ENCODE measurements around the gene TRIM52. TPM values are rescaled to one million over a fixed set of nuclear protein-coding genes. Genes with fewer than 3 reads are reported as not detected.

Gene TRIM52
- total and polyA plus RNA-seq, 2 of the 13 experiments (the other 11 are each of a cell fraction or from before 2014, with no cell fraction given) = 7.2 to 11.6 TPM

DNA sequence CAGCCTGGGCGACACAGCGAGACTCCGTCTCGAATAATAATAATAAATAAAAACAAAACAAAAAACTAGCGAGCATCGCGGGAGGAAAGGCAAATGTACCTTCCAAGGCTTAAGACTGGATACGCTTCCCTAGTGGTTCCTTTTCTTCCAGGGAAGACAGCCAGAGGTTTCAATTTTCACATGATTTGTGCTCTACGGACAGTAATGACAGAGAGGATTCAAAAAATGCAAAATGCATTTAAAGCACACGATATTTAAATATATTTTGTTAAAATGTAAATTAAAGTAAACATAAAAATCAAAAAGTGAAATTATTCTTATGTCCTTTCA lies 42.2 kb downstream of the TRIM52 start:
- no peaks in the 10 kb centered on the region for H3K36me3 ChIP-seq (replicated peaks in 1 of 2; ENCODE audit: control insufficient read depth in 1 of 2, insufficient read depth in 2 of 2, low read length in 2 of 2)
- no peaks in the 10 kb centered on the region for H3K79me2 ChIP-seq (ENCODE audit: insufficient read depth, low read length)
- no peak for DNase-seq (ENCODE audit: low spot score)
- H4K20me1 ChIP-seq (ENCODE audit: insufficient read depth, low read length) = no peaks in the 10 kb centered on the region
- in situ Hi-C loops (cut with HindIII; ENCODE audit: extremely low pct_ligation_motif_present, low pct_unique_long_range_greater_than_20kb) = no loop called here
- intact Hi-C loops (cut with micrococcal nuclease; ENCODE audit: unreplicated experiment) = loop anchor here (1.0 kb wide), 1 partner anchor 12 kb away; no protein-coding TSS in a partner anchor
- CTCF ChIA-PET (ENCODE audit: low intra/inter-chr PET ratio, low total read pairs) = no interaction called here
- no TSS peak for BruUV-seq (replicated peaks)
- TF ChIP-seq ADNP (CRISPR knock-in tag; IDR thresholded peaks at IDR 0.05) = no peak
- no peak for TF ChIP-seq ZNF543 (CRISPR knock-in tag; IDR thresholded peaks at IDR 0.05)
- no peak for TF ChIP-seq HDAC1 (CRISPR knock-in tag; IDR thresholded peaks at IDR 0.05)
- TF ChIP-seq, protein P1, sequence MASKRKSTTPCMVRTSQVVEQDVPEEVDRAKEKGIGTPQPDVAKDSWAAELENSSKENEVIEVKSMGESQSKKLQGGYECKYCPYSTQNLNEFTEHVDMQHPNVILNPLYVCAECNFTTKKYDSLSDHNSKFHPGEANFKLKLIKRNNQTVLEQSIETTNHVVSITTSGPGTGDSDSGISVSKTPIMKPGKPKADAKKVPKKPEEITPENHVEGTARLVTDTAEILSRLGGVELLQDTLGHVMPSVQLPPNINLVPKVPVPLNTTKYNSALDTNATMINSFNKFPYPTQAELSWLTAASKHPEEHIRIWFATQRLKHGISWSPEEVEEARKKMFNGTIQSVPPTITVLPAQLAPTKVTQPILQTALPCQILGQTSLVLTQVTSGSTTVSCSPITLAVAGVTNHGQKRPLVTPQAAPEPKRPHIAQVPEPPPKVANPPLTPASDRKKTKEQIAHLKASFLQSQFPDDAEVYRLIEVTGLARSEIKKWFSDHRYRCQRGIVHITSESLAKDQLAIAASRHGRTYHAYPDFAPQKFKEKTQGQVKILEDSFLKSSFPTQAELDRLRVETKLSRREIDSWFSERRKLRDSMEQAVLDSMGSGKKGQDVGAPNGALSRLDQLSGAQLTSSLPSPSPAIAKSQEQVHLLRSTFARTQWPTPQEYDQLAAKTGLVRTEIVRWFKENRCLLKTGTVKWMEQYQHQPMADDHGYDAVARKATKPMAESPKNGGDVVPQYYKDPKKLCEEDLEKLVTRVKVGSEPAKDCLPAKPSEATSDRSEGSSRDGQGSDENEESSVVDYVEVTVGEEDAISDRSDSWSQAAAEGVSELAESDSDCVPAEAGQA (IDR thresholded peaks at IDR 0.05; ENCODE audit: low read depth) = no peak
- TF ChIP-seq, protein P1 (CRISPR knock-in tag; IDR thresholded peaks at IDR 0.05; ENCODE audit: borderline replicate concordance) = no peak
- TF ChIP-seq ZNF282 (IDR thresholded peaks at IDR 0.05; ENCODE audit: partially characterized antibody) = no peak
- TF ChIP-seq ZNF441 (CRISPR knock-in tag; IDR thresholded peaks at IDR 0.05; ENCODE audit: borderline replicate concordance) = peak; percentile 2; the same call in 1 of the 2 replicates
- TF ChIP-seq SIN3B (IDR thresholded peaks at IDR 0.05; ENCODE audit: low read length) = no peak
- TF ChIP-seq ZFP41 (CRISPR knock-in tag; IDR thresholded peaks at IDR 0.05; ENCODE audit: borderline replicate concordance) = no peak
- no peak for TF ChIP-seq MYNN (CRISPR knock-in tag; IDR thresholded peaks at IDR 0.05; ENCODE audit: low read depth)
- no peak for TF ChIP-seq ZFP90 (CRISPR knock-in tag; IDR thresholded peaks at IDR 0.05; ENCODE audit: borderline replicate concordance)
- TF ChIP-seq, protein P2, sequence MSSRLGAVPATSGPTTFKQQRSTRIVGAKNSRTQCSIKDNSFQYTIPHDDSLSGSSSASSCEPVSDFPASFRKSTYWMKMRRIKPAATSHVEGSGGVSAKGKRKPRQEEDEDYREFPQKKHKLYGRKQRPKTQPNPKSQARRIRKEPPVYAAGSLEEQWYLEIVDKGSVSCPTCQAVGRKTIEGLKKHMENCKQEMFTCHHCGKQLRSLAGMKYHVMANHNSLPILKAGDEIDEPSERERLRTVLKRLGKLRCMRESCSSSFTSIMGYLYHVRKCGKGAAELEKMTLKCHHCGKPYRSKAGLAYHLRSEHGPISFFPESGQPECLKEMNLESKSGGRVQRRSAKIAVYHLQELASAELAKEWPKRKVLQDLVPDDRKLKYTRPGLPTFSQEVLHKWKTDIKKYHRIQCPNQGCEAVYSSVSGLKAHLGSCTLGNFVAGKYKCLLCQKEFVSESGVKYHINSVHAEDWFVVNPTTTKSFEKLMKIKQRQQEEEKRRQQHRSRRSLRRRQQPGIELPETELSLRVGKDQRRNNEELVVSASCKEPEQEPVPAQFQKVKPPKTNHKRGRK (CRISPR knock-in tag; IDR thresholded peaks at IDR 0.05) = no peak
- no peak for TF ChIP-seq ZNF44 (CRISPR knock-in tag; IDR thresholded peaks at IDR 0.05)
- no peak for TF ChIP-seq KMT2B (CRISPR knock-in tag; IDR thresholded peaks at IDR 0.05)
- TF ChIP-seq ASH2L (IDR thresholded peaks at IDR 0.05; ENCODE audit: insufficient read length, low read depth, low read length) = peak; percentile 30
- no peak for TF ChIP-seq SP1 (IDR thresholded peaks at IDR 0.05)
- no peak for TF ChIP-seq SP1 (CRISPR knock-in tag; IDR thresholded peaks at IDR 0.05)
- no peak for TF ChIP-seq ARNT2 (CRISPR knock-in tag; IDR thresholded peaks at IDR 0.05; ENCODE audit: low read depth)
- TF ChIP-seq HOXA3 (CRISPR knock-in tag; IDR thresholded peaks at IDR 0.05) = no peak
- H2AFZ ChIP-seq (ENCODE audit: low read length) = peak overlapping the region; percentile 32
- peaks cover 35% of the 10 kb centered on the region for H3K4me1 ChIP-seq (ENCODE audit: insufficient read depth, low read length)
- peak overlapping the region; percentile 54; the same call in 1 of the 2 replicates for H3K9ac ChIP-seq (ENCODE audit: insufficient read depth, low read depth, low read length)
- H3K4me2 ChIP-seq (ENCODE audit: low read depth, low read length) = peak overlapping the region; percentile 95
- ATAC-seq = no peak
- POLR2A ChIA-PET = no interaction called here
- no peaks in the 10 kb centered on the region; a peak in 2 of 5 replicates for H3K27me3 ChIP-seq (ENCODE audit: control insufficient read depth in 1 of 2, insufficient read depth in 2 of 2, low read length in 2 of 2)
- 33% methylated on average over 10 of the region's 10 CpGs for WGBS (ENCODE audit: low lambda C conversion rate)
- no peaks in the 10 kb centered on the region for H3K9me3 ChIP-seq (ENCODE audit: low read length)
- peak overlapping the region; percentile 48 for H3K27ac ChIP-seq (ENCODE audit: extremely low read length, insufficient read depth, low read length)
- H3K4me3 ChIP-seq (replicated peaks in 1 of 3; ENCODE audit: insufficient read depth in 1 of 3, low read depth in 2 of 3, low read length in 3 of 3) = peak overlapping the region; percentile 63 to 78 (median 67)
- FAIRE-seq = no peak

Data from HepG2 (cell line).